DMS153 treated with DMSO at 0.1 percent for 48 hours (cell line): Measurements from ENCODE around the gene TIMP2.
"Not testable (repeated sequence)": the region's sequence is repeated elsewhere in the genome, so short reads cannot be mapped to it uniquely, and the experiment has no call there.

ENCODE experiments used
- DNase-seq: peaks from one replicate; lab custom pipeline; 2025; ENCODE audit not compliant: unreplicated experiment; lab: John Stamatoyannopoulos, UW

Gene TIMP2

GRCh38 chr17:78957128-78957527, 31.9 kb upstream of the TIMP2 start:
- DNase-seq, result no peak

- no peak for DNase-seq
Observed at GRCh38 chr17:78956254-78956653, 31.1 kb upstream of the TIMP2 start.

GRCh38 chr17:78954684-78955083, 29.5 kb upstream of the TIMP2 start:
- no peak for DNase-seq

GRCh38 chr17:78953356-78954350, 28.5 kb upstream of the TIMP2 start:
- DNase-seq, result no peak

- DNase-seq, result no peak
Observed at GRCh38 chr17:78952706-78953105, 27.5 kb upstream of the TIMP2 start.

- no peak for DNase-seq
Observed at GRCh38 chr17:78951967-78952551, 26.9 kb upstream of the TIMP2 start.

GRCh38 chr17:78950870-78951269, 25.7 kb upstream of the TIMP2 start:
- no peak for DNase-seq

GRCh38 chr17:78947235-78948149, 22.3 kb upstream of the TIMP2 start:
- DNase-seq, result no peak

- no peak for DNase-seq
Observed at GRCh38 chr17:78946631-78947030, 21.4 kb upstream of the TIMP2 start.

GRCh38 chr17:78946131-78946530, 20.9 kb upstream of the TIMP2 start:
- no peak for DNase-seq

GRCh38 chr17:78945455-78945854, 20.3 kb upstream of the TIMP2 start:
- not testable (repeated sequence) for DNase-seq

- DNase-seq, result no peak
Observed at GRCh38 chr17:78944956-78945355, 19.8 kb upstream of the TIMP2 start.

GRCh38 chr17:78944026-78944425, 18.8 kb upstream of the TIMP2 start:
- no peak for DNase-seq

- no peak for DNase-seq
Observed at GRCh38 chr17:78940708-78941107, 15.5 kb upstream of the TIMP2 start.

- no peak for DNase-seq
Observed at GRCh38 chr17:78940258-78940657, 15.1 kb upstream of the TIMP2 start.

GRCh38 chr17:78939615-78940014, 14.4 kb upstream of the TIMP2 start:
- no peak for DNase-seq

- no peak for DNase-seq
Observed at GRCh38 chr17:78937561-78937960, 12.4 kb upstream of the TIMP2 start.

GRCh38 chr17:78935419-78936323, 10.5 kb upstream of the TIMP2 start:
- DNase-seq, result no peak

- no peak for DNase-seq
Observed at GRCh38 chr17:78934681-78935418, 9.7 kb upstream of the TIMP2 start.
